Smooth muscle cell of trachea (primary cell): ENCODE measurements around the gene MRPL2. TPM values are rescaled to one million over a fixed set of nuclear protein-coding genes. Genes with fewer than 3 reads are reported as not detected.

Experiments
- total RNA-seq: library from RNA; depleted of rRNA; stranded (reverse); fragments of >200 nt; gene quantifications from 2 replicates; pipeline ENCODE4 v1.2.1, GENCODE V29; 2014

MRPL2 gene
- 11.6 and 12.2 TPM in 2 replicates for total RNA-seq

DNA sequence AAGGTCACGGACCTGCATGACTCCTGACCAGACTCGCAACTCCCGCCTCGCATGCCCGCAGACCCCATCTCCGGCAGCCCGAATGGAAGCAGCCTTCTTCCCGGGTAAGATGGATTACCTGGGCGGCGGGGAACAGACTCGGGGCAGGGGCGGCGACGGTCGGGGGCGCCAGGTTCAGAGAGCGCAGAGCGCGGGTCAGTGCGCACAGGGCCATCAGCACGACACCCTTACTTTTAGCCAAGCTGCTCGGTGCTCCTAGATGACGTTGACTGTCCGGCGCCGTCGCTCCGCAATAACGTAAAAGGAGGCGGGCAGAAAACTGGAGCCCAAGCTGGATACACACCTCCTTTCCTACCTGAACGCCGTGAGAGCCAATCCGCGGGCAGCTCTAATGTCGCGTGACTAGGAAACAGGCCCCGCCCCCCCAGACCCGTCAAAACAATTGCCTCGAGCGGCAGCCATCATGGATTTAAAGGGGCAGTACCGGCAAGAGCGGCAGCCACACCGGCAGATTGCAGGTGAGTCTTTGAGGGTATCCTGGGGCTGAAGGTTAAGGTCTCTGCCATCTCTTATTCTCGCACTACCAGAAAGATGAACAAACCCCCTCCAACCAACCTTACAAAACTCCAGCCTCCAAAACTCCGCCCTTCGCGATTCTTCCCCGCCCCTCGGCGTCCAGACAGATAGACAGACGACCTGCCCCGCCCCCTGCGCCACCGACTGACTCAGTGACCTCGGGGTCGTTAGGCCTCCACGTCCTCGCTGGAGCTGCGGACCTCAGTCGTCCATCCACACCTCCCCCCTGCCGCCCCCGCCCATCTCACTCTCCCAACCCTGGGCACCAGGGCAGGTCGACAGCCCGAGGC is at the start of gene MRPL2, which contains the start of gene KLC4:
Gene MRPL2, minus strand, starts transcription at position 267 of the 866 bp plus-strand sequence. Its CDS starts 53 bp downstream, at position 214.
Gene KLC4, plus strand, starts transcription at position 464 of the 866 bp plus-strand sequence. CDS start 1,705 bp downstream, outside the sequence.

GRCh38 chr6:43075670-43076463 is 16.6 kb upstream of the MRPL2 start, which contains the start of gene PTK7:
Gene PTK7, plus strand, starts transcription at chr6:43076314. Its CDS starts 175 bp downstream, at chr6:43076489.

GRCh38 chr6:43053545-43054205 is 5.6 kb downstream of the MRPL2 start, which contains the start of gene CUL7:
Gene CUL7, minus strand, starts transcription at chr6:43053851. Its CDS starts 1,063 bp downstream, at chr6:43052788.

GRCh38 chr6:43021270-43022047 is 37.8 kb downstream of the MRPL2 start, which contains the start of gene RRP36:
Gene RRP36, plus strand, starts transcription at chr6:43021623. Its CDS starts 32 bp downstream, at chr6:43021655.

DNA sequence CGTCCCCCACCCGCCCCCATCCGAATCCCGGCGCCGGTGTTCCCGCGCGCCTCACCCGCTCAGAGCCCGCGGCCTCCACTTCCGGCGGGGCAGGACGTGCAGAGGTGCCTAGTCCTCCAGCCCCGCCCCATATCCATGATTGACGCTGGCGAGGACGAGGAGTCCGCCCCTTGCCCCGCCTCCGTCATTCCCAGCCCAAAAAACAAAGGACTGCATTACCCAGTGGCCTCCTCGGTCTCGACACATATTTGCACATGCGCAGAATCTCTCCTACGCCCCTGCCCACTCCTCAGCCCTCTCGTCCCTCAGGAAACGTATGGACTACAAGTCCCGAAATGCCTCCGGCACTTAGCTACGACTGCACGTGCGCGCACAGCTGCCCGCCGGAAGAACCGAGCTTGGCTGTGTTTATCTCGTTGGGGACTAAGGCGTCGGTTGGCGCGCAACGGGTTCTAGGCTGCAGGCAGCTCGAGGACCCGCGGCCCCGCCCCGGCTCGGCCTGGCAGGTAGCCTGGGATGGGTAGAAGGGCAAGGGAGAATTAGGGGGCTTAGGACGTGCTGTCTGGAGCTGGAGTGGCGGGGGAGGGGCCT is 45.3 kb downstream of the MRPL2 start, which contains the start of the genes KLHDC3 and MEA1:
Gene KLHDC3, plus strand, starts transcription at position 407 of the 591 bp plus-strand sequence. CDS start 2,944 bp downstream, outside the sequence.
Gene MEA1, minus strand, starts transcription at position 104 of the 591 bp plus-strand sequence. CDS start 133 bp downstream, outside the sequence.

Other genes with a start within 250 kb of the MRPL2 start
- 122 and 143 TPM in 2 replicates for gene RPL7L1, start 179.8 kb downstream of the MRPL2 start, total RNA-seq
- not detected in 2 replicates for gene PTCRA, start 143.4 kb downstream of the MRPL2 start, total RNA-seq
- gene CNPY3, start 130.0 kb downstream of the MRPL2 start, total RNA-seq = 24.6 and 44.2 TPM in 2 replicates
- gene GNMT, start 98.7 kb downstream of the MRPL2 start, total RNA-seq = 0.15 and 0.17 TPM in 2 replicates
- gene PEX6, start 80.3 kb downstream of the MRPL2 start, total RNA-seq = 48.4 and 92.5 TPM in 2 replicates
- 43.1 and 52.3 TPM in 2 replicates for gene PPP2R5D, start 74.9 kb downstream of the MRPL2 start, total RNA-seq
- gene MEA1, start 45.5 kb downstream of the MRPL2 start, total RNA-seq = 43.7 and 86.0 TPM in 2 replicates
- 64.0 and 64.1 TPM in 2 replicates for gene KLHDC3, start 45.2 kb downstream of the MRPL2 start, total RNA-seq
- gene RRP36, start 37.8 kb downstream of the MRPL2 start, total RNA-seq = 70.5 and 107 TPM in 2 replicates
- gene CUL7, start 5.6 kb downstream of the MRPL2 start, total RNA-seq = 56.6 and 77.9 TPM in 2 replicates
- 12.7 and 21.8 TPM in 2 replicates for gene KLC4, start 197 bp upstream of the MRPL2 start, total RNA-seq
- gene PTK7, start 16.9 kb upstream of the MRPL2 start, total RNA-seq = 71.3 and 213 TPM in 2 replicates
- 12.8 and 19.8 TPM in 2 replicates for gene SRF, start 111.8 kb upstream of the MRPL2 start, total RNA-seq
- gene CUL9, start 122.8 kb upstream of the MRPL2 start, total RNA-seq = 34.5 and 44.2 TPM in 2 replicates
- 50.0 and 78.0 TPM in 2 replicates for gene DNPH1, start 170.0 kb upstream of the MRPL2 start, total RNA-seq
- gene TTBK1, start 184.0 kb upstream of the MRPL2 start, total RNA-seq = under 0.01 TPM in 1 of 2 replicates, not detected in the other
- gene SLC22A7, start 238.8 kb upstream of the MRPL2 start, total RNA-seq = not detected in 2 replicates
- gene CRIP3, start 249.4 kb upstream of the MRPL2 start, total RNA-seq = 0.44 TPM in 1 of 2 replicates, not detected in the other